DMS53 treated with DMSO at 0.1 percent for 48 hours (cell line): Measurements from ENCODE around the gene ASB13.
A peak's percentile ranks its signal among the peaks of the same experiment; 100 is the strongest.
"Not testable (repeated sequence)": the region's sequence is repeated elsewhere in the genome, so short reads cannot be mapped to it uniquely, and the experiment has no call there.

Source experiments
- DNase-seq: peaks from one replicate; lab custom pipeline; 2025; ENCODE audit not compliant: unreplicated experiment; lab: John Stamatoyannopoulos, UW

Gene ASB13

GRCh38 chr10:5608608-5609220 is 57.7 kb downstream of the ASB13 start:
- DNase-seq = no peak

- no peak for DNase-seq
These were observed 58.8 kb downstream of the ASB13 start for GRCh38 chr10:5607594-5607993.

- DNase-seq = no peak
These were observed 59.5 kb downstream of the ASB13 start for GRCh38 chr10:5606864-5607263.

GRCh38 chr10:5606321-5606720 is 60.1 kb downstream of the ASB13 start:
- DNase-seq = no peak

- no peak for DNase-seq
These were observed 61.4 kb downstream of the ASB13 start for GRCh38 chr10:5604961-5605360.

GRCh38 chr10:5604236-5604925 is 62.0 kb downstream of the ASB13 start:
- no peak for DNase-seq

GRCh38 chr10:5603848-5604170 is 62.6 kb downstream of the ASB13 start:
- no peak for DNase-seq

- no peak for DNase-seq
These were observed 63.1 kb downstream of the ASB13 start for GRCh38 chr10:5603091-5603847.

GRCh38 chr10:5601826-5602495 is 64.4 kb downstream of the ASB13 start:
- no peak for DNase-seq

GRCh38 chr10:5600908-5601307 is 65.5 kb downstream of the ASB13 start:
- no peak for DNase-seq

GRCh38 chr10:5599613-5600520 is 66.5 kb downstream of the ASB13 start:
- DNase-seq = no peak

- no peak for DNase-seq
These were observed 68.2 kb downstream of the ASB13 start for GRCh38 chr10:5598085-5598690.

GRCh38 chr10:5596611-5597341 is 69.6 kb downstream of the ASB13 start:
- no peak for DNase-seq

GRCh38 chr10:5595994-5596471 is 70.4 kb downstream of the ASB13 start:
- no peak for DNase-seq

- no peak for DNase-seq
These were observed 70.8 kb downstream of the ASB13 start for GRCh38 chr10:5595591-5595990.

GRCh38 chr10:5595095-5595494 is 71.3 kb downstream of the ASB13 start:
- DNase-seq = peak; percentile 28

GRCh38 chr10:5594271-5595049 is 71.9 kb downstream of the ASB13 start:
- no peak for DNase-seq

- DNase-seq = not testable (repeated sequence)
These were observed 73.0 kb downstream of the ASB13 start for GRCh38 chr10:5593347-5593746.

GRCh38 chr10:5592070-5592469 is 74.3 kb downstream of the ASB13 start:
- DNase-seq = no peak
